ENCODE results near the gene SASH1.

SASH1 gene

DNA sequence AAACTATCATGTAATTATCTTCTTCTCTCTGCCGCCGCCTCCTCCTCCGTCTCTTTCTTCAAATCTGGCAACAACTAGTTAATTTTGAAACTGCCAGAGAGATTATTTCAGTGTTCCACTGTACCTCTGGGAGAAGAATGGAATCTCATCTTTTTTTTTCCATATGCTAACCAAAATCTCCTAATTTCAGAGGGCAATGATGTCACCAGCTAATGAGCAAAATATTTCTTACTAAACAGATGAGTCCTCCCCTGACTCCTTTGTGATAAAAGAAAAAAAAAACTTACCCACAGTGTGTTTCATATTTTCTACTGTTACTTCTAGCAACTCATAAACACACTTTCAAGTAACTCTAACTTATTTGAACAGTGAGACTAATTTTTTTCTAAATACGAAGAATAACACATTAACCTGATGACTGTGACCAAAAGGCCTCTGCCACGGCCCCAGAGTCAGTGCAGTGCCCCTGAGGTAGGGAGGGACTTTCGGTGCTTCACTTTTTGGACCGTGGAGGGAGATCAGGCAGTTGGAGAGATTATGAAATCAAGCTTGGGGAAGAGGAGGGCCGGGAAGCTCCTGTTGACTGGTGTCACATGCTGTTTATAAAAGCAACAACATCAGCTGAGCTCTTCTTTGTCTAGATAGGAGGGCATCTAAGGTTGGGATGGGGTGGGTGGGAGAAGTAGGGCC is 159.6 kb downstream of the SASH1 start:
- DNase-seq, result no peak

DNA sequence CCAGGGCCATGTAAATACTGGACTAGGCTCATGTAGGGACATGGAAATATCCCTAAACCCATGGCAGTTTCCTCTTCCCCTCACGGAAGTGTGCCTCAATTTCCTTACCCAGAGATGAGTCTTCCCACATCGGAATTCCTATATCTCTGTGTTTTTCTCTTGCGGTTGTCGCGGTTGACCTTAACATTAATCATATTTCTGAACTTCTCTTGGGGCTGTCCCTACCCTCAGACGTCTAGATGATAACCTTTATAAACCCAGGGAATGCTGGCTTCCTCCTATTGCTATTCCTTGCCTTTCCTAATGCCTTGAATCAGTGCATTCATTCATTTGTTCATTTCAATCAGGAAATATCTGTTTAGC is 160.1 kb downstream of the SASH1 start:
- DNase-seq, result no peak

DNA sequence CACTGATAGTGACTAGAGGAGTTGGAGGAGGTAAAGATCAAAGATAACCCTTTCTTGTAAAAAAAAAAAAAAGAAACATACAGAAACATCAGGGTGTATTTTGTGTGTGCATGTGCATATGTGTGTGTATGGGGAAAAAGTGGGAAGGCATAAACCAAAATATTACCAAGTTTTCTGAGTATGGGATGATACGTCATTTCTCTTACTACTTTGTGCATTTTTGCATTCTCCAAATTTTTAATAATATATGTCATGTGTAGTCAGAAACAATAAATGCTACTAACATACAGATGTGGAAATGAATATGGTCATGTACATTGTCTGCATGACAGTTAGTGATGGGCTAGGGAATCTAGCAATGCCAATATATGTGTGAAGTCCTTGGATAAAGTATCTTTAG is 161.1 kb downstream of the SASH1 start:
- DNase-seq, result no peak

DNA sequence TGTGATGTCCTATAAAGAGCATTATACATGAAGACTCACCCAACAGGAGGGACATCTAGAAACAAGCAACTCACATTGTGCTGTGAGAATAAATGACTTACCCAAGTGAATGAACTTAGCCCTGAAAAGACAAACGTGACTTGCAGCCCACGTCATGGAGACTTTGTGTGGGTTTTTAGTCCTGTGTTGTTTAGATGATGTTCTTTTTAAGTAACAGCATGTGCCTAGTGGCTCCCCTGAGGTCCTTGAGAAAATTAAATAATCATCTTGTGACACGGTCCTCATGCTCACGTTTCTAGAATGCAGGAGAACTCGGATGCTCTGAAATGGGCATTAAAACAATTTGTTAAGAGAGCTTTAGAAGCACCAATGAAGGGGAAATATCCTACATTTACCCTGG is 165.1 kb downstream of the SASH1 start:
- DNase-seq, result no peak

DNA sequence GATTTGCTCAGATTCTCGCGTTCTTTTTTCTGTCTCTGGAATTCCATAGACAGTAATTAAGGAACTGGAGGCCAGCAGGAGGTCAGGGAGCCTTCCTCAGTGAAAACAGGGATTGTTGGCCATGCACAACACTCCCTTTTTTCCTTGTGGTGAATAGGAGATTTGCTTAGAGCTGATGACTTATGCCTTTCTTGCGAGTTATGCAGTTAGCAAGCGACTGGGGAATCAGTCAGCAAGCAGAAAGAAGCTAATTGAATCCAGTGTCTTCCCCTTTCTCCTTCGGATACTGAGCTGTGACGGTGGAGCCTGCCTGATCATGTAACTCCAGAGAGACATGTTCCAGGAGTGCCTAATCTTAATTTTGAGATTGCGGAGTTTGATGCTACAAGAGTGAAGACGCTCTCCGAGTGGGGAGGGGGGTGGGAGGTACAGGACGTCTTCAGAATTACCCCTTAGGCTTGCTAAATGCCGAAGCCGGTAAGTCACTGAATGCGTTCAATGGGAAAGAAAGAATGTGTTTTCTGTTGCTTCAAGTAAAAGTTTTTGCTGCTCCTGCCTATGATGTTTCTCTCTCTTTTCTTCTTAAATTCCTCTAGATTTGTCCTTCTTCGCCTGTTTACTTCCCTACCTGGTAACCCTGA is 165.9 kb downstream of the SASH1 start:
- no peak for DNase-seq

DNA sequence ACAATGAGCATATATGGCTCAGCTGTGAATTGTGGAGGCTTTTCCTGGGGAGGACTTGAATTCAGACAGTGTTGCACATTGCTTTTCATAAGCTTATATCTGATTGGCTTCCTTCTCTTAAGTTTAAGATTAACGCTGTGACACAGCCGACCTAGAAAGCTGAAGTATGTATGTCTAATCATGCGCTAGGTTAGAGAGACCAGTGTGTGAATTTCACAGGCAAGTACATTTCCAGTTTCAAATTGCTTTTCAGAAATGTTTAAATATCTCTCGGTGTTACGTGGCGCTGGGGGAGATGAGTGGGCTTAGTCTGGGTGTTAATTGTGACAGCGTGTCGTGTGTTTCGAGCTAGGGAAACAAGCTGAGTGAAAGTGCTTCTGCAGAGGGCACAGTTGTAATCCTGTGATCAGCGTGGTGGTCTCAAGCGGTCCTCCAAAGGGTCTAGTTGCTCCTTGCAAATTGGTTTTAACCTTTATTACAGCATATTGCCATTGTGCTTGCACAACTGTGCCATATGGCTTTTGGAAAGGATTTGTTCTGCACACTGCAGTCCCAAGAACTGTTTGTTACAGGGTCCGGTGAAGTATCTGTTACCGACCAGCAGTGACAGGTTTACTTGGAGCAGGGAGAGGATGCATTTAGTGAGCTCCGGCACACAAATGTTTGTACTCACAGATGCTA is 166.6 kb downstream of the SASH1 start:
- DNase-seq, result no peak

DNA sequence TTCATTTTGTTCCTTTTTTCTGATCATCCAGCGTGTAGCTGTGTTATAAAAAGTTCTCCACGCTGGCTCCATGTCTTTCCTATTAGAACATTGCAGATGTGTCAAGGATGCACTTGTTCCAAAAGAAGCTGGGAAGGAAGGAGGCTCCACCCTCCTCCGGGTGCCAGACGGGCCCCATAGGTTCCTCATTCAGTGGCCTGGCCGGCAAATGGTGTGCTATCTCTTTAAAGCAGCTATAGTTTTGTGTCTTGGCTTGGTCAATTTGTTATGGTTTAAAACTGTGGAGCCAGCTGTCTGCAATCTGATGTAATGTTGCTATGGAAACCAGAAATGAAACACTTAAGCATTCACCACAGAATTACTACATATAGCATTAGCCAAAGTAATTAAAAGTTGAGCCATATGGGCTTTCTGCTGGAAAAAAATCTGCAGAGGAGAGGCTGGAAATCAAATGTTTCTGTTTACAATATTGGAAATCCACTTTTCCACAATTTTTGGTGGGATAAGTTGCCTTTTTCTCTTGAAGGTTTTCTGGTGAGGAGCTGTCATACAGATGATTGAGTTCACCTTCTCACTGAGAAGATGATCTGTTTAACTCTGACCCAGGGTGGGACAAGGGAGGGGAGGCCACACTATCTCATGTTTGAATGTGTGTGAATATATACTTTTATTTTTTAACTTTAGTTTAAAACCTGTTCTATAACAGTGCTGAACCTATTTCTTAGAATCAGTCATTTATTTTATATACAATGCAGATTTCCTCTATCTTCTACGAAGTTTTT is 167.4 kb downstream of the SASH1 start:
- no peak for DNase-seq

DNA sequence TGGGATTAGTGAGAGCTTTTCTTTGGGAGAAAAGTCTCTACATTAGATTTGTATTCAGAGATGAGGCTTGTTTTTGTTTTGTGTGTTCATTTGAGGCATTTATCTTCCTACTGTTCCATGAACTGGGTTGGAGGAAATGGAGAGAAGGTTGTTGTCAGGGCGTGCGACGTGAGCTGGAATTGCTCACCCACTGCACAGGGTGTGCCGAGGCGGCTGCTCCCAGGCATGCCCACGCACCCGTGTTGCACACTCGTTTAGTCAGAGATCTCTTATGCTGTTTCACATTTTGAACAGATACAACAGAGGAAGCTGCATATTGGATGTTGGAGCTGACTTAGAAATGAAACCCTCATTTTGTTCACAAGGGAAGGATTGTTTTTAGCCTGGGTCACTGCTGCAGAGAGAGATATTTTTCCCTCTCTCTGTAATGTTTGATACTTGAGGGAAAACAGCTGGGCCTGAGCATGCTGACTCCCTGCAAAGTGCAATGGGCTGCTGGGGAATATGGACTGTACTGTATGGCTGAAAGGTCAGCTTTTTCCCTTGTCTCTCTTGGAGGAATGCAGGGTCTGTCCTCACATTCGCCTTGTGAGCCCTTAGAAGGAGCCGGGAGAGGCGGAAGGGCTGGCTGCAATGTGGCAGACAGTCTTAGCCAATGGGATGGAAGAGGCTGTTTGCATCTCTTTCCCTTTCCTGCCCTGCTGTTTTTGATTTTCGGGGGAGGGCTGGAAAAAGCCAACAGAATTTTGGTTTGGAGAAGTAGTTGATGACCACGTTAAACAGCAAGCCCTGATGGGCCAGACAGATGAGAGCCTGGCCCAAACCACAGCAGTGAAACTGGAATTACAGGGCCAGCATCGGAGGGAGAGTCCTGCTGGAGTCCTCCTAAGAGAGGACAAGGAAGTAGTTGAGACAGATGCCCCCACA is 170.8 kb downstream of the SASH1 start:
- no peak for DNase-seq

DNA sequence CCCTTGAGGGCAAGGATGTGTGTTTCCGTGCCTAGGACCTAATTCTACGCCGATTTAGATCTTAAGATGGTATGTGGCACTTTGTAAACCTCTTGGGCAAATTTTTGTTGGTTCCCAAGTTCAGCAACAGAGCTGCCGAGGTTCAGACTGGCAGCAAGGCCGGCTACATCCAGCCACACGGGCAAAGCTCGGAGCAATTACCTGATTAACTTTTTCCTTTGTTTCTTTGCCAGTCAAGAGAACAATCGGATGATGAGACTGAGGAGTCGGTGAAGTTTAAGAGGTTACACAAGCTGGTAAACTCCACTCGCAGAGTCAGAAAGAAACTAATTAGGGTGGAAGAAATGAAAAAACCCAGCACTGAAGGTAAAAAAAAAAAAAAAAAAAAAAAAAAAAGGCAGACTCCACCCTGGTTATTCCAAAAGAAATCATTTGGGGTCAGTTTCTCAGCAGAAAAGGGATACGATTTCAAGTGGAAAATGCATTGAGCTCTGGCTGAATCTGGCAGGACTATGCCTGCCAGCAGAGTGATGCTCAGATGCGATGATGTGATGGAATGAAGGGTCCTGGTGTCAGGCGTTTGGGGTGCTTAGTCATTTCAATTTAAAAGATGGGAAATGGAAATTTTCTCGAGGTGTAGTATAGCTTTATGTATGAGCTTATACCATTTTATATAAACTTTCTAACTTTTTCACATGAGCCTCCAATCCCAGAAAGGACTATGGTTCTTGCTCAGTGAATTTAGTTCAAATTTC is 171.6 kb downstream of the SASH1 start:
- no peak for DNase-seq

DNA sequence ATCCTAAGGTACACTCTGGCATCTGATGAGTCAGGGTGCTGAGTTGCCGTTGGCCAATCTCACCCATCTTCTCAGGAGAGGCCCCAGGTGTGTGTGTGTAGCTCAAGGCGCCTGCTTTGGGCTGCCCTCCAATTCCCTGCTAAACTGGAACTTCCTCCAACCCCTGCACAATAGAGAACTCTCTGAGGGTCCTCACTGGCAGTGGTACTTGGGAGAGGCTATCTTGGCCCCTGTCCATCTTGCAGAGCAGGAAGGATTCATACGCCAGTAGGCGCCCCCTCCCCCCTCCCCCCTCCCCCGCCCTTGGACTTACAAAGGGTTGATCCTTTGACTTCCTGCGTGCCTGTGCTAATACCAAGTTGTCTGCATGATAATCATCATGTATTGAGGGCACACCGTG is 173.6 kb downstream of the SASH1 start:
- DNase-seq, result no peak

DNA sequence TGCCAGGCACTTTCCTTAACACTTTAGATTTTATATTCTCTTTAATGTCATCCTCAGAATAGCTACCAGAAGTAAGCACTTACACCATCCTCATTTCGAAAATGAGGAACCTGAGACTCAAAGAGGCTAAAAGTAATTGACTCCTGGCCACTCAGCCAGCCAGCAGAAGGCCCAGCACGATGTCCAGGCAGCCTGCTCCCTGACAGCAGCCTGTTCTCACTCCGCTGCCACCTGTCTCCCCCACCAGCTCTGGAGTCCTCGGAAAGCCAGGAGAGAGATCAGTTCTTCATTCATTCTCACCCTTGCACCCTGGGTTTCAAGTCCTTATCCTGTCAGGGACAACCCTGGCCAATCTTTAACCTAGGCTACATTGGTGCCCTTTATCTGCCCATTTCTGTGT is 174.0 kb downstream of the SASH1 start:
- DNase-seq, result no peak

DNA sequence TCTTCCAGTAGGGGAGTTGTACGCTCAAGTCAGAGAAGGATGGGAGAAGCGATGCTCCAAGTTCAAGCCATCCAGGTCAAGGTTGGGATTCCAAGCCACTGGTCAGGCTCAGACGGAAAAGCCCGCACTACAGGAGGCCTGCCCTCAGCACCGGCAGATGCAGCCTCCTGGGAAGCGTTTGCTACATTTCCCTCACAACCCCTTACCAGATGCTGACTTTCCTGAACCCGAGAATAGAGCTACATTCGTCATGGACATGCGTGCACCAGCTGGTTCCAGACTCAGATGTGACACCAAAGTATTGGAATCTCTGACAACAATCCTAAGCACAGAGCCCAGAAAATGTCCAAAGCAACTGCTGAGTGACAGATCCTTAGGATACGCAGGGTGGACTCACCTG is 174.8 kb downstream of the SASH1 start:
- no peak for DNase-seq

DNA sequence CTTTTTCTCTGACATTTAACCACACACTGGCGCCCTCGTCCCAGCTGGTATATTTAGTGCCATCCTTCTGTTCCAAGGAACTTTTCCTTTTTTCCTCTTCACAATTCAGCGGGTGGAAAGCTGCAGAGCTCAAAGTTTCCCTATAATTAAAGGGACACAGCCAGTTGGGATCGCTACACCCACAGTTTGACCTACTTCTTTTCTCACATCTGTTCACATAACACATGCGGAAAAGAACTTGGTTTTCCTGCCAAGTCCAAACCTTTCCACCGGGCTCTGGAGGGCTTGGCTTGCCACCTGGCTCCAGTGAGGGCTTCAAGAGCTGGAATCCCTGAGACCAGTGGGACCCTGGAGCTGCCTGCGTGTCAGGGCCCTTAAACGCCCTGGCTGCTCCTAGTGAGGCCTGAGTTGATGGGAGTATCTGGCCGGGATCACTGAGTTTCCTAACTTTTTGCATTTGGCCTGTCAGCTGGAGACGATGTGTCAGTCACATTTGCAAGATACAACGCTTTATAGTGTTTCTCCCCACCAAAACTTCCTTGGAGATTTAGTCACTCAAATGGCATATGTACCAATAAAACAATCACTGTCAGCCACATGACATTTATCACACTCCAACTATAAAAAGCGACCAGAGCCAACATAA is 176.0 kb downstream of the SASH1 start:
- no peak for DNase-seq

DNA sequence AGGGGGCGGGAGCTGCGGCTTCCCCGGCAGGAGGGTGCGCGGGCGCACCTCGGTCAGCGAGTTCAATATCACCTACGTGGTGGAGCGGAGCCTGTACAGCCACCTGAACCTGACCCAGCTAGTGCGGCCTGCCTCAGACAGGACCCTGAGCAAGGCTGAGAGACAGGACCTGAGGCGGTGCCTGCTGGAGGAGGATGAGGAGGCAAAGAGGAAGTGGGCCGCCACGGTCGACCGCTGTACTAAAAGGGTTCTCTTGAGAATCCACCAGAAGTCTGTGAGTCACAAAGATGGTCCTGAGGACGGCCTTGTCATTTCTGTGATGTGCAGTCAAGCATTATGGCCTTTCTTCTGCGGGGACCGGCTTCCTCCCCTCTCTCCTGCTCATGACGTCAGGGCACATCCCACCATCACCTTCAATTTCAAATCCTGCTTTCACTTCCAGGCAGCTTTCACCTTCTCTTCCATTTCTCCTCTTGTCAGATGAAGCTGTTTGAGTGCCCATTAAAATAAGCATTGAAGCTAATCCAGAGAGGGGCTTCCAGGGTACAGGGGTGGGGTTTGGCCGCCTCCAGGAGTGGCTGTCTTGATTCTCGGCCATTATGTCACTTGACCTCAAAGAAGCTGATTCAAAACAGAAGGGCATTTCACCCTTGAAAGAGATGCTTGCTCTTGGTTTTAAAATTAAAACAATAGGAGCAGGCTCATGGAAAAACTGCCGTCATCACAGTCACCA is 177.6 kb downstream of the SASH1 start:
- no peak for DNase-seq

DNA sequence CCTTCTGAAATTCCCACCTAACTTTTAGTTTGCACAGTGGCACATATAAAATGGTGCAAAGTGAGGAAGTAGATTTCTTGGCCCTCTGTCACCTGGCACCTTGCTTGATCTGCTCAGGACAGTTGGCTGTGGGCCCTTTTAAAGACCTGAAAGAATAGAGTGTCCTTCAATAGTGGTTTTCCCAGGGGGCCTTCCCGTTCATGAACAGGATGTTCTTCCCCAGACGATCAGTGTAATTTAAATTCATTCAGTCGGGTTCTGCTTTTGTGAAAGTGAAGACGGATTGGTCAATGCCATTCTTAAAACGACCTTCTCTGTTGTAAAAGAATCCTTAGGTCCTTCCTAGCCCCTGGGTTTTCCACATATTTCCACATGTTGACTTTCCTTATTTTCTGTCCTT is 178.5 kb downstream of the SASH1 start:
- no peak for DNase-seq

DNA sequence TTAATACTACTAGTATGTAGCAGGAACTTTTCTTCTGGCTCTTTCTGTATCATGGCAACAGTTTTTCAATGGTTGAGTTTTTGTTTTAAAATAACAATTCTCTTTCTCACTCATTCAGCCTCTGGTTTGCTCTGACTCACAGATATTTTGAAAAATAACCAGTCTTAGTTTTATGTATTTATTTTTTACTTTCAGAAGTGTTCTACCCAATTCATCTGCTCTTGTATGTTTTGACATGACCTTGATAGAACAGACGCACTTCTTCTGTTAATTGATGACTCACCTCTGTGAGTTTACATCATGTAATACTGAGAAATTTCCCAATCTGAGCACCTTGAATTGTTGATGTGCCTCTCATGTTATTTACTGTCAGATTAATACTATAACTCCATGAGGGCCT is 178.9 kb downstream of the SASH1 start:
- no peak for DNase-seq

DNA sequence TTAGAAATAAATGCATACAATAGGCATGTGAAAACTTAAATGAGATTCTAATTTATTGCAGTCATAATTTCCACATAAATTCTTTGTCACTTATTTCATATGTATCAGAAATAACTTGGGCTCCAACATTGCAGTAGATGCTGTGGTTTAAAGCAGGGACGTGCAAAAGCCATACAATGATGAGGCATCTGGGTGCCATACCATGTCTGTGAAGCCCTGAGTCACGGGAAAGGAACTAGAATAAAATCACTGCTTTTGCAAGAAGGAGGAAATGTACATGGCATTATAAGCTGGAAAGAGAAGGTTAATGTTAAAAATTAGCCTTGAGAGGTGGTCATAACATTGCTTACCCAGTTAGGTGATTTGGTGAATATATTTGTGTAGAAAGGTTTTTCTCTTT is 180.4 kb downstream of the SASH1 start:
- no peak for DNase-seq

DNA sequence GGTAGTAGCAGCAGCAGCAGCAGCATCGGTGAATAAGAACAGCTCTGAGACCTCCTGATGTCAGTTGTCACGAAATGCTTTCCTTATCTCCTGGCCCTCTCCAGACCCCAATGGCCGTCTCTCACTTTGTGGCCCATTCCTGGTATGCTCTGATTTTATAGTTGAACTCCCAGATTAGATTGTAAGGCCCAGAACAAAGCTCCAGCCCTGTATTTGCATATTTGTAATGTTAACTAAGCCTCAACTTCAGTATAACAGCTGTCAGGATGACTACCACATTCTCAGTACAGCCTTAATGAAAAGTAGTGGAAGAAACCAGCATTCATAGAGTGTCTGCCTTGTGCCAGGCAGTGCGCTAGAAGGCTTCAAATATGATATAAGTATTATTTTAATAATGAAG is 180.9 kb downstream of the SASH1 start:
- no peak for DNase-seq

DNA sequence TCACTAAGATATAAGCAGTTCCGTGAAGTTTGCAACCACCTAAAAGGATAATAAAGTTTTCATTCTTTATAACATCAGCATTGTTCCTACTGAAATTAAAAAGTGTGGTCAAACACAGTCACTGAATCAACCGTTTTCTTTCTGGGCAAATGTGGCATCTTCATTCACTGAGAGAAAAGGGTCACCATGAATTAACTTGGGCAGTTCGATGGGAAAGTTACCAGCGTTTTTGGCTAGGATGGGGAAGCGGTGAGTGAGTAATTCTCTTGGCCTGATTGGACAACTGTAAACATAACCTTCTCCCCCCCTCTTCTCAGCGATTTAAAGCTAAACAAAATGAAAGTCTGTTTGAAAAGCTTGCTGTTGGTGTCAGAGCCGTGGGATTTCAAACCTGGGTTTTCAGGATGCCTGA is 181.8 kb downstream of the SASH1 start:
- DNase-seq, result no peak

DNA sequence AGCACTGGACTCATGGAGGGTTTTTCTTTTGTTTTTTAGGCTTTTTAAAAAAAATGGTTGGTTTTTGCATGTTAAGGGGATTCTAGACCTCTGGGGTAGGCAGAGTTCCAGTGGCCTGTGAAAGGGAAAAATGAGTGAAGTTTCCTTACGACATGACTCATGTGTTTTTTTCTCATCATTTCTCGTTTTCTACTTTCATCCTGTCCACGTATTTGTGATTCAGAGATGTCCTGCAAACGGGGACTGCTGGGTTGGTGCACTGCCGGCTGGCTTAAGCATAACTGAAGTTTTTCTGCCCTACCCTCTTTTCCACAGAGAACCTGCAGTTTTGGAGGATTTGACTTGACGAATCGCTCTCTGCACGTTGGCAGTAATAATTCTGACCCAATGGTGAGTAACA is 182.3 kb downstream of the SASH1 start:
- DNase-seq, result peak; percentile 8

DNA sequence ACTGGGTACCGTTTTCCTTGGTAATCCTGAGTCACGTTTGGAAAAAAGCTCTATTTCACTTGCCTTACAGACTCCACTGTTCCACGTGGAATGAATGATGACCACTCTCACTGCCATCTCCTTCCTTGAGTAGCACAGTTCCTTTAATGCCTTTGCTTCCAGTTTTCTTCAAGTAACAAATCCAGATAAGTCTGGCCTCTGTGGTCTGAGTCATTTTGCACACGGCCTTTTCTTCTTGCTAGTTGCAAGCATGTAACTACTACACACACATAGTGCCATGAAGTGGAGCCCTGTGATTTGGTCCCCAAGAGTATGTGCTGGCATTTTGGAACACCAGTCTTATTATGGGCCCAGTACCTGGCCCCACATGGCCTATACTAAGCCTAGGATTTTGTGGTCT is 182.8 kb downstream of the SASH1 start:
- DNase-seq, result peak; percentile 9

All from activated CD4-positive, alpha-beta T cell treated with anti-CD3 and anti-CD28 coated beads for 48 hours (primary cell).